Measurements from ENCODE around the gene LMTK3.

Gene LMTK3

GRCh38 chr19:48511800-48512503 lies at the start of gene LMTK3:
Gene LMTK3 (minus strand): TSS chr19:48511835. CDS start chr19:48511576, 259 bp downstream.
- DNase-seq, result peak; percentile 15 to 94 (median 82)

- no peak for DNase-seq
Observed at GRCh38 chr19:48561412-48561811, 49.8 kb upstream of the LMTK3 start.

GRCh38 chr19:48560095-48560530 lies 48.5 kb upstream of the LMTK3 start:
- DNase-seq, result no peak

GRCh38 chr19:48558018-48558684 lies 46.5 kb upstream of the LMTK3 start:
- no peak for DNase-seq

DNA sequence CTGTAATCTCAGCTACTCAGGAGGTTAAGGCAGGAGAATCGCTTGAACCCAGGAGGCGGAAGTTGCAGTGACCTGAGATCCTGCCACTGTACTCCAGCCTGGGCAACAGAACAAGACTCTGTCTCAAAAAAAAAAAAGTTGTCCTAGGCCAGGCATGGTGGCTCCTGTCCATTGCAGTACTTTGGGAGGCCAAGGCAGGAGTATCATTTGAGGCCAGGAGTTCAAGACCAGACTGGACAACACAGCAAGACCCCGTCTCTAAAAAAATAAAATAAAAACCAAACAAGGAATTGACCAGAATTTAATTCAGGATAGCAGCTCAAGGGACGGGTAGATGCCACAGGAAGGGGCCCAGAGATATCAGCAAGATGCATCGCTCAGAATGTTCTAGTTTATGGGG lies 45.2 kb upstream of the LMTK3 start:
- DNase-seq, result no peak

DNA sequence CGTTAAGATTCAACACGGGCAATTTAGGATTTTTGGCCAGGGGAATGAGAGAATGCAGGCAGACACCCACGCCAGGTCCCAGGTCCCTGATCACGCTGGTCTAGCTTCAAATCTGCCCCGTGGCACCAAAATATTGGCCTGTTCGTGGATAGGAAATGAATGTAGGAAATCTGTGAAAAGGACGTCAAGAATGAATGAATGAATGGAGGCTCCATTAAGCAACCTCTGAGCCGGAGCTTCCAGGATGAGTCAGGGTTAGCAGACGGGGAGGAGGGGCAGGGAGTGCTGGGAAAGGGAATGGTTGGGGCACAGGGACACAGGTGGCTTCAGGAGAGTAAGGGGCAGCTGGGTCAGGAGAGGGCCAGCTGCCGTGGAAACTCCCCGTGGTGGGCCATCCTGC lies 44.5 kb upstream of the LMTK3 start:
- no peak for DNase-seq

DNA sequence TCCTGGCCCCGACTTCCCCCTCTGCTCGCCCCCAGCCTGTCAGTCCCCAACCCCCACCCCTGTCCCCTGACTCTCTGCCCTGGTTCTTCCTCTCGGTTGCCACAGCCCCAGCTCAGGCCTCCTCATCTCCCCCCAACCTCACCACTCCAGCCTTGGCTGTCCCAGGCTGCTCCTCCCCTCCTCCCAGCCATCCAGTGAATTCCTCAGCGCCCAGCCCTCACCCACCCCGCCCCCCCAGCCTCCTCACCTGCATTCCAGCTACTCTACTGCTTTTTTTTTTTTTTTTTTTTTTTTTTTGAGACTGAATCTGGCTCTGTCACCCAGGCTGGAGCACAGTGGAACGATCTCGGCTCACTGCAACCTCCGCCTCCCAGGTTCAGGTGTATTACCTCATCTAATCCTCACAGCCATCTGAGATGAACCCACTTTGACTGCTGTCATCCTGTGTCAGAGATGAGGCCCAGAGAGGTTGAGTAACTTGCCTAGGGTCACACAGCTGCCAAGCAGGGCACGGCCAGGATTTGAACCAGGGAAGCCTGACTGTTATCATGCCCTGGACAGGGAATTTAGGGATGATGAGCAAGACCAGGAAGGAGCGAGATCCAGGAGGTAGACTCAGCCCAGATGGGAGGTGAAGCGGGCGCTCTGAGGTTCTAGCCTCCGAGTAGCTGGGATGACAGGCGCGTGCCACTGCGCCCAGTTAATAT lies 42.9 kb upstream of the LMTK3 start:
- DNase-seq, result no peak

GRCh38 chr19:48553676-48554384 lies 42.2 kb upstream of the LMTK3 start:
- no peak for DNase-seq

GRCh38 chr19:48552406-48553322 lies 41.0 kb upstream of the LMTK3 start:
- DNase-seq, result no peak

GRCh38 chr19:48551437-48552302 lies 40.0 kb upstream of the LMTK3 start, which contains the start of gene SULT2B1:
Gene SULT2B1 (plus strand): TSS chr19:48552172. CDS start chr19:48552253, 81 bp downstream.
- no peak for DNase-seq

DNA sequence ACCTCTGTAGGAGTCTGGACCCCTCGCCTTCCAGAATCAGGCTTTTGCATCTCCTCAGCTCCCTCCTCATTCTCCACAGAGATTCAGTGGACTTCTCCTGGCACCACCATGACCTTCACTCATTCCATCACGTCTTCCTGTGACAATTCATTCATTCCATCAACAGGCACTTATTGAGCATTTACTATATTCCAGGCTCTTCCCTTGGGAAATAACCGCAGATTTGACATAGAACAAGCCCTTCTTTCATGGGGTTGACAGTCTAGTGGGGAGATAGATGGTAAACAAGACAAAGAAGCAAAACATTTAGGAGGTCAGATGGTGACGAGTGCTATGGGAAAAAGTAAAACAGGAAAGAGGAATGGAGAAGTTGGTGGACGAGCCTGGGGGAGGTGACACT lies 37.7 kb upstream of the LMTK3 start:
- no peak for DNase-seq

DNA sequence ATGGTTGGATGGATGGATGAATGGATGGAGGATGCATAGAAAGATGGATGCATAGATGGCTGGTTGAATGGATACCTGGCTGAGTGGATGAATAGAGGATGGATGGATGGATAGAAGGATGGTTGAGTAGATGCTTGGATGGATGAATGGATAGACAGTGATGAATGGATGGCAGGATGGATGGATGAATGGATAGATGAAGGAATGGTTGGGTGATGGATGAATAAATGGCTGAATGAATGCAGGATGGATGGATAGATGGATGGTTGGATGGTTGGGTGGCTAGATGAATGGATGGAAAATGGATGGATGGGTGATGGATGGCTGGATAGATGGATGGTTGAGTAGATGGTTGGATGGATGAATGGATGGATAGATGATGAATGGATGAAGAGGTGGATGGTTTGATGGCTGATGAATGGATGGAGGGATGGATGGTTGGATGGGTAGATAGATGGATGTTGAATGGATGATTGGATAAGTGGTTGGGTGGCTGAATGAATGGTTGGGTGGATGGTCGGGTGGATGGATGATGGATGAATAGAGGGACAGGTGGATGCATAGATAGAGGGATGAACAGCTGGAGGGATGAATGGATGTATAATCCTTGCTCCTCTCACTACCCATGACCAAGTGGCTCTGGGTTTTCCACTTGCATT lies 36.7 kb upstream of the LMTK3 start:
- no peak for DNase-seq

GRCh38 chr19:48547722-48548121 lies 36.1 kb upstream of the LMTK3 start:
- no peak for DNase-seq

DNA sequence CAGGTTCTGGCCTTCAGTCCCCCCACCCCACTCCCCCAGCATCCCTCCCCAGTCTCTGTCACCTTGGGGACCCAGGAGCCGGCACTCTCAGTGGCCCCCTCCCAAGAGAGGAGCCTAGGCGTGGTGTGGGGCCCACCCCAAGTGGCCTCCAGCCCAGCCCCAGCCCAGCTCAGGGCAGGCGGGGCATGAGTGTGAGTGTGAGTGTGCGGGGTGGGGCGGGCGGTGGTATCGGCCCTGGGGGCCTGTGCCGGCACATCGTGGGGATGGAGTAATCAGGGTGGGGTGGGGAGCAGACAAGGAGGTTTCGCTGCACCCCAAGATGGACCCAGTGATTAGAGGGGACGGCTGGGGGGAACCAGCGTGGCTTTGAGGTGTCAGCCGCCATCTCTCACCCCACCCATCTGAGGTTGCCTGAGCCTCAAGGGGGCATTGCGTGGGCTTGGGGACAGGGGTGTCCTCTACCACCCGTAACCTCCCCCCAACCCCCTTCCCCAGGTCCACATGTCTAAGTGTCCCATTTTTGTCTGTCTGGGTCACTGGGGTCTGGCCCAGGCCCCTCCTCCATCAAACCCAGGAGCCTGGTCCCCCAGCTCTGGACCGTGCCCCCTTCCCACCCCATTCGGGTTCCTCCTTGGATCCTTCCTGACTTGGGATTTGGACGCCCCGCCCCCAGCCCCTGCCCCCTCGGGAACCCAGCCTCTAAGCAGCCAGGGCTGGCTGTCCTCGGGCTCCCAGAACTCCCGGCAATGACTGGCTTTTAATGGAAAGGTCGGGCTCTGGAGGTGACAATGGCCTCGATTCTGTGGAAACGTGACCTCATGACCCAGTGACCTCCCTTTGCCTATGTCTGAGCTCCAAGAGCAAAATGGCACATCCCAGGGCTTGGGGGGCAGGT lies 33.5 kb upstream of the LMTK3 start:
- DNase-seq, result no peak

- peak in 1 of 51 donors; percentile 10 for DNase-seq
Observed at GRCh38 chr19:48543121-48543710, 31.6 kb upstream of the LMTK3 start.

DNA sequence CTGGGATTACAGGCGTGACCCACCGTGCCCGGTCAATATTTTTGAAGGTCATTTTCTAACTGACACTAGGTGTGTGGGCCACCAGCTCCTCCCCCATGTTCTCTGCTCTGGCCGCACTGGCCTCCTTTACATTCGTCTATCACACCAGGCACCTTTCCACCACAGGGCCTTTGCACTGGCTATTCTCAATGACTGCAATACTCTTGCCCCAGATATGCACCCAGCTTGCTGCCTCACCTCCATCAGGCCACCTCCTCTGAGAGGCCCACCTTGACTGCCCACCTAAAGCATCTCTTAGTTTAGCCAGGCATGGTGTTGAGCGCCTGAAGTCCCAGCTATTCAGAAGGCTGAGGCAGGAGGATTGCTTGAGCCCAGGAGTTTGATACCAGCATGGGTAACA lies 30.2 kb upstream of the LMTK3 start:
- DNase-seq, result no peak

GRCh38 chr19:48540110-48540509 lies 28.5 kb upstream of the LMTK3 start:
- peak in 1 of 51 donors; percentile 4 for DNase-seq
